ENCODE results near the gene CFAP299.

DNA sequence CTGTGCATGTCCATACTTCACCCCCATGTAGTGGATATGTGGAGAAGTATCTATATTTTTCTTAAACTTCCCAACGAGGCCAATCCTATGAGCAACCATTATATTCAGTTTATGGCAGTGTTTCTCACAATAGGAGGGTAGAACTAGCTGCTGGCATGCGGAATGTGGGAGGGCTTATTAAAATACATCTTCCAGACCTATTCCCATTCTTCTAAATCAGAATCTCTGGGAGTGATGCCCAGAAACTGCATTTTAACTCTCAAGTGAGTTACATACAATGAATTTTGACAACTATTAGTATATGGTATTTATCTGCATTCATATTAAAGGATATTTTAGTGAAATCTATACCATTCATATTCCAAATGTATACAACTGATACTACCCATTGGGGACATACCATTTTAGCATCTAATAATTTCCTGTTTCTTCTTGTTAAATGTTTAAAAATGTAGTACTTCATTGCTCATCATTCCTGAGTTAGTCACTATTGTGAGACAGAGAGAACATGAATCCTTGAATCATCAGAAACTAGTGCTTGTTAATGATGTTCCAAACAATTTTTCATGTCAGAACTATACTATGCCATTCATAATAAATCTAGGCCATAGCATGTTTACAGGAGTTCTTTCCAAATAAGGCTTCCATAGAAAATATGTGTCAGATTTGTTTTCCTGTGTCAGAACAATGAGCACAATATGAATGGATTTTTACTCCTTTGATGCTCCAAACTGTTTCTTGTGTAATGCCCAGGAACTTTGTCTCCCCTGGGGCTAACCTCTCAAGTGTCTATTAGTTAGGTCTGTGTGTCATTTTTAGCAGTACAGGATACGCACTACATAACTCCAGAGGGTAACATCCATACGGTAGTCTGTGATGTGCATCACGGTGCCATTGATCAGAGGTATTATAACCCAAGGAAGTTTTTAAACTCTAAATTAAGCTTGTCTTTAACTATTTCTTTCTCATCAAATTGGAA, 496.1 kb downstream of the CFAP299 start:
- TF ChIP-seq POLR2AphosphoS5 (IDR thresholded peaks at IDR 0.05) (no peak), POLR2A (IDR thresholded peaks at IDR 0.05) (no peak)
- TF ChIP-seq, protein P1, sequence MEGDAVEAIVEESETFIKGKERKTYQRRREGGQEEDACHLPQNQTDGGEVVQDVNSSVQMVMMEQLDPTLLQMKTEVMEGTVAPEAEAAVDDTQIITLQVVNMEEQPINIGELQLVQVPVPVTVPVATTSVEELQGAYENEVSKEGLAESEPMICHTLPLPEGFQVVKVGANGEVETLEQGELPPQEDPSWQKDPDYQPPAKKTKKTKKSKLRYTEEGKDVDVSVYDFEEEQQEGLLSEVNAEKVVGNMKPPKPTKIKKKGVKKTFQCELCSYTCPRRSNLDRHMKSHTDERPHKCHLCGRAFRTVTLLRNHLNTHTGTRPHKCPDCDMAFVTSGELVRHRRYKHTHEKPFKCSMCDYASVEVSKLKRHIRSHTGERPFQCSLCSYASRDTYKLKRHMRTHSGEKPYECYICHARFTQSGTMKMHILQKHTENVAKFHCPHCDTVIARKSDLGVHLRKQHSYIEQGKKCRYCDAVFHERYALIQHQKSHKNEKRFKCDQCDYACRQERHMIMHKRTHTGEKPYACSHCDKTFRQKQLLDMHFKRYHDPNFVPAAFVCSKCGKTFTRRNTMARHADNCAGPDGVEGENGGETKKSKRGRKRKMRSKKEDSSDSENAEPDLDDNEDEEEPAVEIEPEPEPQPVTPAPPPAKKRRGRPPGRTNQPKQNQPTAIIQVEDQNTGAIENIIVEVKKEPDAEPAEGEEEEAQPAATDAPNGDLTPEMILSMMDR (IDR thresholded peaks at IDR 0.05), result no peak
